ENCODE measurements around the gene PCIF1. TPM values are rescaled to one million over a fixed set of nuclear protein-coding genes. Genes with fewer than 3 reads are reported as not detected.
A peak's percentile ranks its signal among the peaks of the same experiment; 100 is the strongest.

The PCIF1 gene
- total RNA-seq, 1 experiment from 2014 or later: 9.6 TPM

DNA sequence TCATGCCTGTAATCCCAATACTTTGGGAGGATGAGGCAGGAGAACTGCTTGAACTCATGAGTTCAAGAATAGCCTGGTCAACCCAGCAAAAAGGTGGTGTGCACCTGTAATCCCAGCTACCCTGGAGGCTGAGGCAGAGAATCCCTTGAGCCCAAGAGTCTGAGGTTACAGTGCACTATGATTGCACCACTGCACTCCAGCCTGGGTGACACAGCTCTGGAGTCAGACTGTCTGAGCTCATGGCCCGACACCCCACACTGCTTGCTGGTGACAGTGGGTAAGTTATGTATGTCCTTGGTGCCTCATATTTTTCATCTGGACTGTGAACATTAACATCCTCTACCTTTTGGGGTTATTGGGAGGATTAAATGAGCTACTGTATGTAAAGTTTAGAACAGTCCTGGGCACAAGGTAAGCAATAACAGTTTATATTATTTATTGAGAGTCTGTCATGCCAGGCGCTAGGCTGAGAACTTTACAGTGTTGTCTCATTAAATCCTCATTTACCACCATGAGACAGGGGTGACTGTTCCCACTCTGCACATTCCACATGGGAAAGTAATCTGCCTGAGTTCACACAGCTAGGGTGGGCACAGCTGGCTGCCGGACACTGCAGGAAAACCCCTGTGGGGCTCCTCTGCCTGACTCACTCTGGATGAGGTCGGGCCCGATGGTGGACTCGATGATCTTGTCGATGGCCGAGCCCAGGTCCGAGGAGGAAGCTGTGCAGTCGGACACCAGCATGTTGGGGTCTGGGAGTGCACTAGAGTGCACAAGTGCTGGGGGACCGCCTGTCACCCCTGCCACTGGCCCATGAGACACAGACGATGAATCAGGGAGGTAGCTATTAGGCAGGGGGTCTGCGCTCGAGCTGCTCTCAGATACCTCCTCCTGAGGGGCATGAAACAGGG, 34.6 kb downstream of the PCIF1 start:
- Histone ChIP-seq H3K36me3 (peaks cover 62% of the 10 kb centered on the region), H3K4me3 (no peak overlapping the region), H3K27ac (0 out of 2 replicates have a peak overlapping the region, but pooled peaks have one; percentile 13), H3K9me3 (replicated peaks) (no peaks in the 10 kb centered on the region), H3K4me1 (replicated peaks) (peaks cover 26% of the 10 kb centered on the region), H3K27me3 (replicated peaks) (no peaks in the 10 kb centered on the region)
- peak in 1 of 2 experiments; percentile 19 for DNase-seq (ENCODE audit: low read depth in 1 of 2, low spot score in 2 of 2)

DNA sequence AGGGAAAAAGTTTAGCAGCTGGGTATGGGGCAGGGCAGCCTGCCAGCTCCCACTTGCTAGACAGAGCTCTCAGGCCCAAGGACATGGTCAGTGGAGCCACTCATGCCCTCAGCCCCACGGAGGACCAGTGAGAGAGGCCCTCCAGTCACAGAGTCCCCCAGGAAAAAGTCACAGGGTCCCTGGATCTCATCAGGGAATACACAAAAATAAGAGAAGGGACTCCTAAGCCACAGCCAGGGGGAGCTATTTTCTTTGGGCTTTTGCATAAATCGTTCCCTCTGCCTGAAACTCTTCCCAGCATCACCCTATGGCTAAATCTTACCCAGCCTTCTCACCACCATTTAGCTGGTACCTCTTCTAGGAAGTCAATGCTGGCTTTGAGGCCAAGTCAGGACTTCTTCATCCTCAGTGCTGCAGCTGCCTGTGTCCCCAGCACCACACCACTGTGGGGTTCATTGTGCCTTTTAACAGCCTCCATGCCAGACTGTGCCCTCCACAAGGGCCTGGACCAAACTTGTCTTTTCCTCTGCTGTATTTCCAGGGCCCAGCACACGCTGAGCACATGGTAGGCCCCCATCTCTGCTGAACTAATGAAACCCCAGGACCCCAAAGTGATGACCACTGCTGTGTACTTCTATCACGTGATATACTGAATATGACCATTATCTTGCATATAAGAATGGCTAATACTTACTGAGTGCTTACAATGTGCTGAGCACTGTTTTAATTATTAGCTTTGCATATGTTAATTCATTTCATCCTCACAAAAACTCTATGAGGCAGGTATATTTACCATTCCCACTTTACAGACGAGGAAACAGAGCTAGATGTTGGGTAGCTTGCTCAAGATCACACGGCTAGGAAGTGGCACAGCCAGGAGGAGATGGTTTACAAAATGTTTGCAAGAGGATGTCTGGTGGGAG, 35.5 kb downstream of the PCIF1 start:
- peak in 1 of 2 experiments; percentile 47 for DNase-seq (ENCODE audit: low read depth in 1 of 2, low spot score in 2 of 2)

DNA sequence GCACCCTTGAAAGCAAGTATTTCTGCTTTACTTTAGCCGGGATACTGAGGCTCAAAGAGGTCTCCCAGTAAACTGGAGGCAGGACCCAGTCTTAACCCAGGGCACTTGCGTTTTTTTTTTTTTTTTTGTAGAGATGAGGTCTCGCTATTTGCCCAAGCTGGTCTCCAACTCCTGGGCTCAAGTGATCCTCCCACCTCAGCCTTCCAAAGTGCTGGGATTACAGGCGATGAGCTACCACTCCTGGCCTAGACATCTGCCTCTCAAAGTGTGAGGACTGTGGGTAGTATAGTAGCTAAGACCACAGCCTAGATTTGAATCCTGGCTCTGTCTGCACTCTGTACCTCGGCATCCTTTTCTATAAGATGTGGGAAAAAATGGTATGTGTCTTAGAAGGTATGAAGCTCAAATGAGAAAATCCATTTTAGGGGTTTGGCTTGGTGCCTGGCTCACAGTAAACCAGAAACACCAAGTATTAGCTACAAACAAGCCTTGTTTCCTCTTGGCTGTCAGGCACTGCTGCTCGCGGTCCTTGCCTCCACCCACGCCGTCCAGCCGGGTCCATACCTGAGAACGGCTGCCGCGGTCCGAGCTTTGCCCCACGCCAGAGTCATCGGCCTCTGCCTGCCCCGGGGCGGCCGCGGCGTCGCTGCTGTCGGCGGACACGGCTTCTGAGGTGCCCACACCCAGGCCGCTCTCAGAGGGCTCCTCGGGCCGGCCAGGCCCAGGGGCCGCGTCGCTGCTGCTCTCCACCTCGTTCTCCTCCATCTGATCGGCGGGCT, 36.4 kb downstream of the PCIF1 start:
- peak overlapping the region; percentile 100 for H3K27ac ChIP-seq
- peak in 1 of 2 experiments; percentile 24 for DNase-seq (ENCODE audit: low read depth in 1 of 2, low spot score in 2 of 2)
- peaks cover 26% of the 10 kb centered on the region for H3K4me1 ChIP-seq (replicated peaks)
- no peaks in the 10 kb centered on the region for H3K9me3 ChIP-seq (replicated peaks)
- H3K27me3 ChIP-seq (replicated peaks): no peaks in the 10 kb centered on the region
- H3K4me3 ChIP-seq: peak overlapping the region; percentile 69
- H3K36me3 ChIP-seq: peaks cover 47% of the 10 kb centered on the region

More for the DNA sequence above, 35.5 kb downstream of the PCIF1 start:
- Histone ChIP-seq H3K27ac (no peak overlapping the region), H3K4me3 (peak overlapping the region; percentile 69; the same call in 1 of the 2 replicates), H3K36me3 (peaks cover 55% of the 10 kb centered on the region), H3K4me1 (replicated peaks) (peaks cover 26% of the 10 kb centered on the region), H3K9me3 (replicated peaks) (no peaks in the 10 kb centered on the region), H3K27me3 (replicated peaks) (no peaks in the 10 kb centered on the region)

DNA sequence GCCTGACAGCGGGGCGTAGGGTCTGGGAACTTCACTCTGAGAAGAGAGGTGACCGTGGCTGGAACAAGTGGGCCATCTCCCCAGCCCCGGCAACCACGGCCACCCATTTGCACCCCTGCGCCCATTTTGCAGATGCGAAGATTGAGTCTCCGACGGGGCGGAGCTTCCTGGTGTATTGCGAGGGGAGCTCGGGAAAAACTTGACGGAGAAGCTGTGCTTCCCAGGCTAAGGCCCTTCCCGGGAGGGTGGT, 36.9 kb downstream of the PCIF1 start:
- DNase-seq (ENCODE audit: low read depth in 1 of 2, low spot score in 2 of 2): no peak
- Histone ChIP-seq H3K4me3 (peak overlapping the region; percentile 69), H3K27me3 (replicated peaks) (no peaks in the 10 kb centered on the region), H3K9me3 (replicated peaks) (no peaks in the 10 kb centered on the region), H3K27ac (peak overlapping the region; percentile 100), H3K4me1 (replicated peaks) (peaks cover 26% of the 10 kb centered on the region), H3K36me3 (peaks cover 42% of the 10 kb centered on the region)

DNA sequence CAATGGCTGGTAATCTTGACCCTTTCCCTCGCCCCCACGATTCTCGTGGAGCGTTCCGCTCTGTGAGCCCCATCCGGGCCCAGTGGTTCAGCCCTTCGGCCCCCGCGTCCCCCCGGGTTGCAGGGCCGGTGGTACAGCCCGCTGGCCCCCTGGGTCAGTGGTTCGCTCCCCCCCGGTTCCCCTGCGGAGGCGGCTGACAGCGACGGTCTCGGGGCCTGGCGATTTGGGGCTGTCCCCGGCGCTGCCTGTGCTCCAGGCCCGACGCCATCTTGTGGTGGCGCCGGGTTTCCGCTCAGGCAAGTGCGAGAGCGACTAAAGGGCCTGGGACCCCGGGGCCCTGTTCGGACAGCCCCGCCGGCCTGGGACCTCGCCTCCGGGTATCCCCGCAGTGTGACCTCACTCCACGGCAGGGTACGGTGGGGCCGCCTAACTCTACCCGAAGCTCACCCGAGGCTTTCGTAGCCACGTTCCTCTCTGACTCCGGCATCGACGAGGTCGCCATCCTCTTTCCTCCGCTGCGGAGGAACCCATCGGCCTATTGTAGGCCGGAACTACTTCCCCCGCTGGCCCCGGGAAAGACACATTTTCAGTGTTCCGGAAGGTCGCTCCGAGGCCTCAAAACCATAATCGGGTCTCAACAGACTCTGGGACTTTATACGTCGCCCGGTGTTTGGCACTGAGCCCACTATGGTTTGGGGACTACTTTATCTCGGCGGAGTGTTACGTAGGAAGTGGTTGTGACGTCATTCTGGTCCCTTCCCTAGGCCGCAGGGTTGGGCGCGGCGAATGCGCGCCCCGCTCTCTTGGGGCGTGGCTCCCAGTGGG, 37.4 kb downstream of the PCIF1 start, which contains the start of gene ZNF335:
TSS of gene ZNF335 (minus strand) at position 529 of the 825 bp plus-strand sequence. CDS start 793 bp downstream, outside the sequence.
- Histone ChIP-seq H3K9me3 (replicated peaks) (no peaks in the 10 kb centered on the region), H3K36me3 (peaks cover 39% of the 10 kb centered on the region), H3K27ac (peak within 1 kb of the TSS; percentile 100), H3K27me3 (replicated peaks) (no peaks in the 10 kb centered on the region), H3K4me1 (replicated peaks) (peaks cover 26% of the 10 kb centered on the region), H3K4me3 (peak within 1 kb of the TSS; percentile 69)
- DNase-seq (ENCODE audit: low read depth in 1 of 2, low spot score in 2 of 2): peak; percentile 95 to 100

DNA sequence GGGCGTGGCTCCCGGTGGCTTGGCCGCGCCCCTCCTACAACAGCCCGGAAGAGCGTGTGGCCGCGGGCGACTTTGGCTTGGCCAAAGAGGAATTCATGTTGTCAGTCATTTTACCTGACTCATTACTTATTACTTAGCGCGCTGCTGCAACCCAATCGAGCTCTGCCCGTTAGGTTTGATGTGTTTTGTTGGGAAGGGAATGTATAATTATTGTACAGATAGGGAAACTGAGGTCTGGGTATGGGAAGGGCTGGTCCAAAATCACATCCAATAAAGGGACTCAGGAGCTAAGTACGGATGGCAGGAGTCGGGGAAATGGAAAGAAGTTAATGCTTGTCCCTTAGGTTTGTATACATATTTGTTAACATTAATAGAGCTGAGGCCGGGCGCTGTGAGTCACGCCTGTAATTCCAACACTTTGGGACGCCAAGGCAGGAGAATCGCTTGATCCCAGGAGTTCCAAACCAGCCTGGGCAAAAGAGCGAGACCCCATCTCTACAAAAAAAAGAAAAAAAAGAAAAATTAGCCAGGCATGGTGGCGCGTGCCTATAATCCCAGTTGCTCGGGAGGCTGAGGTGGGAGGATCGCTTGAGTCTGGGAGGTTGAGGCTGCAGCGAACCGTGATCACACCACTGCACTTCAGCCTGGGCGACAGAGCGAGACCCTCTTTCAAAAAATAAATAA, 38.2 kb downstream of the PCIF1 start:
- Histone ChIP-seq H3K36me3 (peaks cover 31% of the 10 kb centered on the region), H3K4me3 (peak overlapping the region; percentile 69), H3K27ac (peak overlapping the region; percentile 100), H3K27me3 (replicated peaks) (no peaks in the 10 kb centered on the region), H3K9me3 (replicated peaks) (no peaks in the 10 kb centered on the region), H3K4me1 (replicated peaks) (peaks cover 26% of the 10 kb centered on the region)
- DNase-seq (ENCODE audit: low read depth in 1 of 2, low spot score in 2 of 2): no peak

DNA sequence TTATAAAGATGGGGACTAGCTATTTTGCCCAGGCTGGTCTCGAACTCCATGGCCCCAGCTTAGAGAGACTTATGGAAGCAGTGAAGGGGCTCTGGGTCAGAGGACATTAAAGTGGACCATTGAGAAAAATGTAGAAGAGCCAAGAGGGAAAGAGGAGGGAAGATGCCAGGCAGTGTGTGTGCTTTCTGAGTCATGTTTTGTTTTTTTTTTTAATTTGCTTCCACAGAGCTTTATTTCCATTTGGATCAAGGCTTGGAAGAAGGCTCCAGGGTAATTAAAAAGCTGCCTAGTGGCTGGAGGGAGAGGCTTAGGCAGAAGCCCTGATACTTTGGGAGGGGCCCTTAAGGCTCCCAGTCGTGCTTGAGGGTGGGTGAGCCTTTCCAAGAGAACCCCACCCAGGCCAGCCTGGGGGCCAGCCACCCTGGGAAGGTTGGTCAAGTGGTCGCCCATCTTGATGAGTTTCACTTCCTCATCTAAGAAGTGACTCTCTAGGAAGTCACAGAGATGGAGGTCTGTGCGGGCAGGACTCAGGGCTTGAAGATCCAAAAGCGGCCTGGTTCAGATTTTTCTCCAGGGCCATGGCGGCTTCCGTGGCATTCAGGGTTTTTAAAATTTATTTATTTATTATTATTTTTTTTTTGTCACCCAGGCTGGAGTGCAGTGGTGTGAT, 40.5 kb downstream of the PCIF1 start:
- peaks cover 9% of the 10 kb centered on the region for H3K4me1 ChIP-seq (replicated peaks)
- peaks cover 11% of the 10 kb centered on the region for H3K27me3 ChIP-seq (replicated peaks)
- no peaks in the 10 kb centered on the region for H3K9me3 ChIP-seq (replicated peaks)
- H3K27ac ChIP-seq: no peak overlapping the region
- H3K4me3 ChIP-seq: no peak overlapping the region
- peaks cover 11% of the 10 kb centered on the region; the same call in 1 of the 2 replicates for H3K36me3 ChIP-seq
- no peak for DNase-seq (ENCODE audit: low read depth in 1 of 2, low spot score in 2 of 2)

DNA sequence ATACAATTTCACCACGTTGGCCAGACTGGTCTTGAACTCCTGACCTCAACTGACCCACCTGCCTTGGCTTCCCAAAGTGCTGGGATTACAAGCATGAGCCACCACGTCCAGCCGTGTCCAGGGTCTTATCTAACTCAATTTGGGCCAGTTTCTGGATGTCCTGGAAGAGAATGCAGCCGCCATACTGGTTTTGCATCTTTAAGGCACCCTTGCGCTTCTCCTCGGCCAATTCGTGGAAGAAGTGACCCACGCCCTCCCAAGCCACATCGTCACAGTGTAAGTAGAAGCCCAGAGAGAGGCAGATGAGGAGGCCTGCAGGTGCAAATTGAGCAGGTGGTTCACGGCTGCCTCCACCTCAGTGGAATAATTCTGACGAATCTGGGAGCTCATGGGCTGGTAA, 41.2 kb downstream of the PCIF1 start:
- no peak overlapping the region for H3K27ac ChIP-seq
- peaks cover 15% of the 10 kb centered on the region for H3K27me3 ChIP-seq (replicated peaks)
- H3K9me3 ChIP-seq (replicated peaks): no peaks in the 10 kb centered on the region
- no peak for DNase-seq (ENCODE audit: low read depth in 1 of 2, low spot score in 2 of 2)
- peaks cover 5% of the 10 kb centered on the region; the same call in 1 of the 2 replicates for H3K4me1 ChIP-seq (replicated peaks)
- peaks cover 11% of the 10 kb centered on the region; the same call in 1 of the 2 replicates for H3K36me3 ChIP-seq
- H3K4me3 ChIP-seq: no peak overlapping the region

DNA sequence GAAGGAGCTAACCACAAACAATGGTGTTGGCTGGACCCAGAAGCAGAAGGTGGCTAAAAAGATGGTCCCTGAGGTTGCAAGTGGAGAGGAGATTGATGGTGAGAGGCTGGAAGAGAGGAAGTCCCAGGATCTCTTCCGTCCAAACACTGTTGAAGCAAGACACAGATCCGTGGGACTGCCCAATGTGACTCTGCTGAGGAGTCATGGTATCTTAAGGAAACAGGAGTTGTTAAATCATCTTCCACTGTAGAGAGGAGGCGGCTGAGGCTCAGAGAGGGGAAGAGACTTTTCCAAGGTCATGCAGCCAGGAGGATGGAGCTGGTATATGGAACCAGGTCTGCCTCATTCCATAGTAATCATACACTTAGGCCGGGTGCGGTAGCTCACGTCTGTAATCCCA, 41.6 kb downstream of the PCIF1 start:
- H3K9me3 ChIP-seq (replicated peaks): no peaks in the 10 kb centered on the region
- no peak overlapping the region for H3K4me3 ChIP-seq
- peaks cover 5% of the 10 kb centered on the region; the same call in 1 of the 2 replicates for H3K4me1 ChIP-seq (replicated peaks)
- peaks cover 9% of the 10 kb centered on the region; the same call in 1 of the 2 replicates for H3K36me3 ChIP-seq
- no peak overlapping the region for H3K27ac ChIP-seq
- peaks cover 15% of the 10 kb centered on the region for H3K27me3 ChIP-seq (replicated peaks)
- DNase-seq (ENCODE audit: low read depth in 1 of 2, low spot score in 2 of 2): no peak

DNA sequence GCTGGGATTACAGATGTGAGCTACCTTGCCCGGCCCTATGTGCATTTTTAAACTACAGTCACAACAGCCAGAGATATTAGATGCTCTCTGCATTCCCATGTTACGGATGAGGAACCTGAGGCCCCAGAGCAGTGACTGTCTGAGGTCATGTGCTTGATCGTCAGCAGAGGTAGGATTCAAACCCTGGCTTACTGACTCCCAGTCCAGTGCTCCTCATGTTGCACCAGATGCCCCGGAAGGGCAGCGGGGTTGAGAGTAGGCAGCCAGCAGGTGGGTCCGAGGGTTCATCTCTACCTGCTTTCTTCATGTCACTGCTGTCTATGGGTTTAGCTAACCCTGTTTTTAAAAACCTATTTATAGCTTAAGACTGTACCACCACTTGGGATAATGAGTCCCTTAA, 46.8 kb downstream of the PCIF1 start:
- Histone ChIP-seq H3K9me3 (replicated peaks) (no peaks in the 10 kb centered on the region), H3K36me3 (no peaks in the 10 kb centered on the region), H3K27ac (no peak overlapping the region), H3K4me1 (replicated peaks) (no peaks in the 10 kb centered on the region), H3K4me3 (no peak overlapping the region), H3K27me3 (replicated peaks) (peaks cover 31% of the 10 kb centered on the region)
- DNase-seq (ENCODE audit: low read depth in 1 of 2, low spot score in 2 of 2): no peak

DNA sequence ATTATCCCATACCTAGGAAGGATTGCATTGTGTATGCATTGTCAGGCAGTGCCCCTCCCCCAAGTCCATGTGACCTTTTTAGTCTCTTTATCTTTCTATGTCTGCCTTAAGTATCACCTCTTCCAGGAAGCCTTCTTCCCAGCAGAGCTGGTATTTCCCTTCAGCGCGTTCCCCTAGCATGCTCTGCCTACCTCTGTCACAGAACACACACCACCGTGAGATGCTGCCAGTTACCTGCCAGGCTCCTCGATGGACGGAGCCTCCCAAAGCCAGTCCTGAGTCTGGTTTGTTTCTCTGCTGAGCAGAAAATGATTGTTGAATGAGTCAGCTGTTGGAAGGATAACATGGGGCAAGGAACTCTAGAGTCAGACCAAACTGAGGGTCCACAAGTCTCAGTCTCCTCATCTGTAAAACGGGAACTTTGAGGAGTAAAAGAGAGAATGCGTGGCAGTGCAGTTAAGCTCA, 48.8 kb downstream of the PCIF1 start:
- Histone ChIP-seq H3K4me1 (replicated peaks) (no peaks in the 10 kb centered on the region), H3K4me3 (no peak overlapping the region), H3K27ac (no peak overlapping the region), H3K36me3 (no peaks in the 10 kb centered on the region), H3K27me3 (replicated peaks) (peaks cover 28% of the 10 kb centered on the region), H3K9me3 (replicated peaks) (no peaks in the 10 kb centered on the region)
- no peak for DNase-seq (ENCODE audit: low read depth in 1 of 2, low spot score in 2 of 2)
